Midbrain (tissue), 1 donor: ENCODE results near the gene C1R.

ENCODE experiments used
- DNase-seq: peaks from one replicate; lab custom pipeline; 2025; lab: John Stamatoyannopoulos, UW

Gene C1R

GRCh38 chr12:7035463-7035862 is 56.8 kb downstream of the C1R start:
- no peak for DNase-seq

- no peak for DNase-seq
Measured at GRCh38 chr12:7034464-7034863, 57.8 kb downstream of the C1R start.

- DNase-seq: no peak
Measured at GRCh38 chr12:7032990-7033389, 59.3 kb downstream of the C1R start.

- DNase-seq: no peak
Measured at GRCh38 chr12:7031306-7031705, 60.9 kb downstream of the C1R start.
